22Rv1 (cell line): ENCODE data around the gene WDR62.

Source experiments
- H3K27ac ChIP-seq: fragments of 450-650 bp; 2 replicates; pipeline ENCODE4 v1.5.1; 2017
- CTCF ChIP-seq: fragments of 450-650 bp; IDR thresholded peaks from 2 replicates; pipeline ENCODE4 v1.5.1; 2017; ENCODE audit warnings: mild to moderate bottlenecking
- ZFX ChIP-seq: fragments of 450-650 bp; IDR thresholded peaks from 2 replicates; pipeline ENCODE4 v1.6.1; 2017; ENCODE audit warnings: antibody characterized with exemption, borderline replicate concordance

The WDR62 gene

DNA sequence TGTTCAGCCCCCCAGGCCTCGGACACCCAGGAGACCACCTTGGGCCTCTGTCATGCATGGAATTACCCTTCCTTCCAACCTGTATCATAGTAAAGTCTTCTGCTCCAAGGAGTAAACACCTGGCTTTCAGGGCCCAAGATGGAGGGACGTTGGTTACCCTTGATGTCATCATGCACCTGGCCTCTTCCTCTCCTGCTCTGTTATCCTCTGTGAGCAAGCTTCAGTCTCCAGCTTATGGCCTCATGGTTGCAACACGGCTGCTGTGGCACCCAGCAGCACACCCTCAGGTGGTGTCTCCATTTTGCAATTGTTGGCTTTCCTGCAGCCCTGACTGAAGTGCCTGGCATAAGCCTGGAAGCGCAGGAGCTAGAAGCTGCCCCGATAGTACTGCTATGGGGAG is 52.3 kb downstream of the WDR62 start:
- H3K27ac ChIP-seq: 0 out of 2 replicates have a peak overlapping the region, but pooled peaks have one; percentile 13
- TF ChIP-seq ZFX: no peak
- TF ChIP-seq CTCF: no peak

DNA sequence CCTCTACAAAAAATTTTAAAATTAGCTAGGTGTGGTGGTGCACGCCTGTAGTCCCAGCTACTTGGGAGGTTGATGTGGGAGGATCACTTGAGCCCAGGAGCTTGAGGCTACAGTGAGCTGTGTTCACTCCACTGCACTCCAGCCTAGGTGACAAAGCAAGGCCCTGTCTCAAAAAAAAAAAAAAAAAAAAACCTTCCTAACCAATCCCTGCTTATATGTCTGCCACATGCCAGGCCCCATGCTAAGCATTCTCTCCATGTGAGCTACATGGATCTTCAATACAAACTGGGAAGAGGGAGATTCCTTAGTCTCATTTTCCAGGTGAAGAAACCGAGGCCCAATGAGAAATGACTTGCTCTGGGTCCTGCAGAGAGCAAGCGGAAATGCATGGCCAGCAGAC is 54.0 kb downstream of the WDR62 start:
- TF ChIP-seq CTCF (no peak), ZFX (no peak)

DNA sequence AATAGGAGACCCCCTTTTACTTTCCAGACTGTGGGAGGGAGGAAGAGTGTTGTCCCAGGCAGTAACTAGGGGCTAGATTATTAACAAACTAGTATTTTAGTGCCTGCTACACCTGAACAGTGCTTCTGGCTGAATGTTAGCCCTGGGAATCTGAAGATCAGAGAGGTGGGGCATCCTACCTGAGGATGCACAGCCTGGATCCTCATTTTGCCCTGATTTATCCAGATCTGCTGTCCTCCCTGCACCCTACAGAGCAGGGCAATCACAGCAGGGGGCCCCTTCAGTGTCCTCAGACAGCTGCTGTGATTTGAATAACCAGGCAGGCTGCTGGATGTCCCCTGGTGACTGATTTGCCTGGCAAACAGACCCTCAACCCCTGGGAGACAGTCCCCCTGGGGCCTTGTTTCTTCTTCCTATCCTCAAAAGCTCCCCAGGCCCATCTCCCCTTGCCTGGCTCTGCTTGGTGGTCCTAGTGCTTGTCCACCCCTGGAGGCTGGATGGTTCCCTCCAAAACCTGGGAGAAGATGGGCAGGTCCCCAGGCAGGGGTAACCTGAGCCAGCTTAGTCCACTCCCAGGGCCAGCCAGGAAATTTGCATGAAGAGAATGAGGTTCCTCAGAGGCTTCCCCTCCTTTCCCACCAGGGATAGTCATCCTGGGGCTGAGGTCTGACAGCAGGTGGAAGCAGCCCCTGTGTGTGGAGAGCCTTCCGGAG is 55.9 kb downstream of the WDR62 start, which contains the start of gene OVOL3:
Gene OVOL3 (plus strand): TSS at position 657 of the 713 bp plus-strand sequence. CDS start 60 bp downstream, outside the sequence.
- no peak within 1 kb of the TSS for H3K27ac ChIP-seq
- TF ChIP-seq ZFX: no peak
- no peak for TF ChIP-seq CTCF

More for the DNA sequence above, 54.0 kb downstream of the WDR62 start:
- no peak overlapping the region for H3K27ac ChIP-seq

- H3K27ac ChIP-seq: no peak overlapping the region
- TF ChIP-seq ZFX: no peak
- TF ChIP-seq CTCF: no peak
Measured at GRCh38 chr19:36111200-36111539, 56.5 kb downstream of the WDR62 start.

GRCh38 chr19:36112678-36113077 is 58.0 kb downstream of the WDR62 start:
- no peak overlapping the region for H3K27ac ChIP-seq
- TF ChIP-seq CTCF (no peak), ZFX (no peak)

GRCh38 chr19:36113425-36113824 is 58.7 kb downstream of the WDR62 start:
- no peak for TF ChIP-seq ZFX
- no peak for TF ChIP-seq CTCF
- H3K27ac ChIP-seq: peak overlapping the region; percentile 86

DNA sequence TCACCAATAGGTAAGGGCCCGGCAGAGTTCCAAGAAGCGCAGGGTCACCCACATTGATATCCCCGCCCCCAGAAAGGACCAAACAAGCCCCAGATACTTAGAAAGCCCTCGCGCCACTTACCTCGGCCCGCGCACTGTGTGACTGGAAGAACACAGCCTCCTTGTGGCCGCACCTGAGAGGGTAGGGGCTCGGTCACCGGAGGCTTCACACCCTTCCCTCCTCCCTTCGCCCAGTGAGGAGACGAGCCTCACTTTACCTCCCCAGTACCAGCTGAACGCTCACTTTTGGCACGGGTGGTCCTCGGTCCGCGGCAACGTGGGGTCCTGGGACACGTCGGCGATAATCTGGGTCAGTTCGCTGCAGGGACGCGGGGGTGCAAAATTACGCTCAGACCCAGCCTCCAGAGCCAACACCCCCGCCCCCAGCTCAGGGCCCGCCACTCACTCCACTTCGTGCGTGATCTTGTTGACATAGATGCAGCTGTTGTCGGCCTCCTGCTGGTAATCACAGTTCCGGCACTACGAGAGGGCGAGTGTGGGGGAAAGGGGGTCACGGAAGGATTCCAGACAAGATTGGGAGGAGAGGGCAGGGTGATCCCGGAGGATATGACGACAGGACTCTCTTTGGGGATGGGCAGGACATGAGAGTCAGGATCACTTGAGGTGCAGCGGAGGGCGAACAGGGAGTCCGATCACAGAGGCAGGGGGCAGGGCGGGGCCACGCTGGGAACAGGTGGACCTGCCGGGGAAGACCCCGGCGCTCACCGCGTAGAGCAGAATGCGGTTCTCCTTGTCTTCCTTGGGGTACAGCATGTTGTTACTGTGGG is 59.4 kb downstream of the WDR62 start:
- TF ChIP-seq CTCF (peak; percentile 9; the same call in 1 of the 2 replicates), ZFX (no peak)
- H3K27ac ChIP-seq: peak overlapping the region; percentile 86
